H9 (cell line): ENCODE results near the gene PLEKHG3. TPM values are rescaled to one million over a fixed set of nuclear protein-coding genes. Genes with fewer than 3 reads are reported as not detected.

Experiments used
- DNase-seq: peaks from one replicate; pipeline ENCODE4 v3.0.0-alpha.2; 2017
- H2AFZ ChIP-seq: one replicate; pipeline ENCODE4 v1.6.1; 2013; ENCODE audit warnings: mild to moderate bottlenecking, low read length, control low read depth, moderate library complexity
- H2AK5ac ChIP-seq: 2 replicates; pipeline ENCODE4 v1.6.1; 2013; ENCODE audit warnings: low read length, control low read depth, mixed read lengths; ENCODE audit not compliant: insufficient read length
- H2BK120ac ChIP-seq: one replicate; pipeline ENCODE4 v1.6.1; 2013; ENCODE audit warnings: low read depth, mild to moderate bottlenecking, low read length, control low read depth, inconsistent platforms; ENCODE audit not compliant: poor library complexity, severe bottlenecking
- H2BK12ac ChIP-seq: 2 replicates; pipeline ENCODE4 v1.6.1; 2013; ENCODE audit warnings: low read length, control low read depth, mixed read lengths, low read depth; ENCODE audit not compliant: insufficient read length
- H2BK15ac ChIP-seq: 2 replicates; pipeline ENCODE4 v1.6.1; 2013; ENCODE audit warnings: low read depth, low read length, control low read depth
- H2BK20ac ChIP-seq: one replicate; pipeline ENCODE4 v1.6.1; 2013; ENCODE audit warnings: low read depth, mild to moderate bottlenecking, low read length, control low read depth, inconsistent platforms; ENCODE audit not compliant: poor library complexity, severe bottlenecking
- H2BK5ac ChIP-seq: 2 replicates; pipeline ENCODE4 v1.6.1; 2013; ENCODE audit warnings: low read length, control low read depth, mixed read lengths; ENCODE audit not compliant: insufficient read length
- H3K14ac ChIP-seq: 2 replicates; pipeline ENCODE4 v1.6.1; 2013; ENCODE audit warnings: low read length, control low read depth; ENCODE audit not compliant: insufficient read depth
- H3K18ac ChIP-seq: 2 replicates; pipeline ENCODE4 v1.6.1; 2013; ENCODE audit warnings: low read depth, mild to moderate bottlenecking, mixed read lengths, low read length, control low read depth; ENCODE audit not compliant: insufficient read length
- H3K23ac ChIP-seq: 2 replicates; pipeline ENCODE4 v1.6.1; 2013; ENCODE audit warnings: low read length, control low read depth, mixed read lengths, low read depth; ENCODE audit not compliant: insufficient read length
- H3K23me2 ChIP-seq: 2 replicates; pipeline ENCODE4 v1.6.1; 2013; ENCODE audit warnings: low read depth, mild to moderate bottlenecking, mixed read lengths, low read length, control low read depth; ENCODE audit not compliant: insufficient read length, poor library complexity, severe bottlenecking
- H3K27ac ChIP-seq: 2 replicates; pipeline ENCODE4 v1.5.1; 2013; ENCODE audit warnings: low read length, control low read depth, mixed read lengths, low read depth; ENCODE audit not compliant: insufficient read length
- H3K27me3 ChIP-seq: 2 replicates; pipeline ENCODE4 v1.6.1; 2013; ENCODE audit warnings: low read length, control low read depth, inconsistent platforms; ENCODE audit not compliant: insufficient read depth
- H3K4ac ChIP-seq: 2 replicates; pipeline ENCODE4 v1.6.1; 2013; ENCODE audit warnings: low read depth, mild to moderate bottlenecking, control low read depth, inconsistent platforms, low read length, moderate library complexity
- H3K4me1 ChIP-seq: 2 replicates; pipeline ENCODE4 v1.6.1; 2013; ENCODE audit warnings: low read length, control low read depth, inconsistent platforms; ENCODE audit not compliant: insufficient read depth
- H3K4me2 ChIP-seq: 2 replicates; pipeline ENCODE4 v1.6.1; 2013; ENCODE audit warnings: low read length, control low read depth, mixed read lengths; ENCODE audit not compliant: insufficient read length, insufficient read depth
- H3K56ac ChIP-seq: 2 replicates; pipeline ENCODE4 v1.6.1; 2013; ENCODE audit warnings: low read depth, mild to moderate bottlenecking, mixed read lengths, low read length, control low read depth; ENCODE audit not compliant: insufficient read length
- H3K79me1 ChIP-seq: 2 replicates; pipeline ENCODE4 v1.6.1; 2013; ENCODE audit warnings: low read depth, mild to moderate bottlenecking, moderate library complexity, low read length, control low read depth, inconsistent platforms; ENCODE audit not compliant: insufficient read depth, poor library complexity, severe bottlenecking
- H3K79me2 ChIP-seq: 2 replicates; pipeline ENCODE4 v1.6.1; 2013; ENCODE audit warnings: low read length, control low read depth, inconsistent platforms; ENCODE audit not compliant: insufficient read depth
- H3K9ac ChIP-seq: 2 replicates; pipeline ENCODE4 v1.6.1; 2013; ENCODE audit warnings: low read length, control low read depth, mixed read lengths; ENCODE audit not compliant: insufficient read length; ENCODE audit errors: extremely low read depth
- H3K9me3 ChIP-seq: one replicate; pipeline ENCODE4 v1.6.1; 2013; ENCODE audit warnings: low read depth, low read length, inconsistent platforms; ENCODE audit not compliant: control insufficient read depth
- H3T11ph ChIP-seq: one replicate; pipeline ENCODE4 v1.6.1; 2013; ENCODE audit warnings: mild to moderate bottlenecking, low read length, control low read depth, inconsistent platforms
- H4K20me1 ChIP-seq: one replicate; pipeline ENCODE4 v1.6.1; 2013; ENCODE audit not compliant: control insufficient read depth, insufficient read length, insufficient read depth
- H4K5ac ChIP-seq: 2 replicates; pipeline ENCODE4 v1.6.1; 2013; ENCODE audit warnings: low read depth, mild to moderate bottlenecking, mixed read lengths, low read length, control low read depth; ENCODE audit not compliant: insufficient read length
- H4K8ac ChIP-seq: replicated peaks from 2 replicates; pipeline ENCODE4 v1.6.1; 2013; ENCODE audit warnings: low read length, control low read depth, mixed read lengths, low read depth; ENCODE audit not compliant: insufficient read length
- H4K91ac ChIP-seq: 2 replicates; pipeline ENCODE4 v1.6.1; 2013; ENCODE audit warnings: low read depth, mild to moderate bottlenecking, moderate library complexity, mixed read lengths, low read length, control low read depth; ENCODE audit not compliant: insufficient read length
- H3K27ac Mint-ChIP-seq, 3 experiments: 2 replicates in 2 of 3; 3 replicates in 1 of 3; pipeline ENCODE4 v1.8.0; 2020 to 2021; ENCODE audit warnings: mixed read lengths in 3 of 3, mild to moderate bottlenecking in 1 of 3, moderate library complexity in 1 of 3
- H3K27me3 Mint-ChIP-seq: 2 replicates; pipeline ENCODE4 v1.8.0; 2021; ENCODE audit warnings: low read depth, mild to moderate bottlenecking, moderate library complexity, mixed read lengths
- H3K36me3 Mint-ChIP-seq, 3 experiments: 2 replicates in 2 of 3; 3 replicates in 1 of 3; pipeline ENCODE4 v1.8.0; 2020 to 2021; ENCODE audit warnings: low read depth in 3 of 3, mixed read lengths in 3 of 3; ENCODE audit not compliant: insufficient read depth in 1 of 3
- H3K4me1 Mint-ChIP-seq, 2 experiments: 2 replicates each; pipeline ENCODE4 v1.8.0; 2020; ENCODE audit warnings: mixed read lengths in 2 of 2
- H3K4me3 Mint-ChIP-seq, 2 experiments: 2 replicates in 1 of 2; 3 replicates in 1 of 2; pipeline ENCODE4 v1.8.0; 2020 to 2021; ENCODE audit warnings: mild to moderate bottlenecking in 2 of 2, mixed read lengths in 2 of 2, moderate library complexity in 1 of 2
- H3K9me3 Mint-ChIP-seq, 2 experiments: 2 replicates in 1 of 2; 3 replicates in 1 of 2; pipeline ENCODE4 v1.8.0; 2020; ENCODE audit warnings: mild to moderate bottlenecking in 2 of 2, mixed read lengths in 2 of 2, moderate library complexity in 1 of 2
- CTCF ChIP-seq: fragments of 200-600 bp; sonication (generic); conservative IDR thresholded peaks from 3 replicates; pipeline ENCODE4 v1.8.0; 2021; ENCODE audit warnings: antibody characterized with exemption, mild to moderate bottlenecking
- WGBS: extraction: QIAGEN DNeasy Blood & Tissue Kit; methylation state at CpG from one replicate; pipeline ENCODE4 v1.1.7; 2013; ENCODE audit warnings: missing lambda C conversion rate, low lambda C conversion rate, mixed read lengths; ENCODE audit not compliant: insufficient read length; ENCODE audit errors: extremely low coverage; 5-methylcytosine and 5-hydroxymethylcytosine counted together
- total RNA-seq: library from RNA; stranded (reverse); gene quantifications from 2 replicates; pipeline ENCODE4 v1.2.1, GENCODE V29; 2021

Gene PLEKHG3
- total RNA-seq, 1 experiment from 2014 or later, result 48.5 TPM

DNA sequence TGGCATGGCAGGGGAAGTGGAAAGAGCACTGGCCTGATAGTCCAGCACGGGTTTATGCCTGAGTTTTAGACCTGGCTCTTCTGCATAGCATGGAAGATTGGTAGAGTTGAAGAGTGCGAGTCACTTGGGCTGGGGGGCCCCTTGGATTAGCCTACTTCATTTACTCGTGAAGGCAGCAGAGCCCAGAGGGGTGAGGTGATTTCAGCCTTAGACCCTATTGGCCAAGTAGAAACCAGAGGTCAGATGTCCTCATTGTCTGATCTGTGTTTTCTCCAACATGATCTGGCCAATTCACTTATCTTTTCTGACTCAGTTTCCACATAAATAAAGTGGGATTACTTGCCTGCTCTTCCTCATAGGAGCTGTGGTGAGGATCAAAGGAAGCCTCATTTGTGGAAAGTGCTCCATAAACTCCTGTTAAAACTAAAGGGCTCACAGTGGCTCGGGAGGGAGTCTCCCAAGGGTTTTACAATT, 1.9 kb downstream of the PLEKHG3 start:
- peak overlapping the region; percentile 77 to 87 for H3K4me3 Mint-ChIP-seq
- DNase-seq, result no peak
- no peak overlapping the region for H4K91ac ChIP-seq
- H3K36me3 Mint-ChIP-seq, result peaks cover 4 to 11% (median 9%) of the 10 kb centered on the region in 3 experiments; a peak in 6 of 7 replicates
- H3K56ac ChIP-seq, result no peak overlapping the region
- no peak overlapping the region for H4K8ac ChIP-seq
- H2BK20ac ChIP-seq, result no peak overlapping the region
- H4K5ac ChIP-seq, result no peak overlapping the region
- H3K27ac Mint-ChIP-seq, result peak overlapping the region in 1 of 3 experiments; percentile 78; a peak in 2 of 7 replicates
- no peak overlapping the region for H2BK5ac ChIP-seq
- H3K23me2 ChIP-seq, result peaks cover 36% of the 10 kb centered on the region
- no peak for TF ChIP-seq CTCF
- no peak overlapping the region for H2BK12ac ChIP-seq
- peaks cover 5% of the 10 kb centered on the region; the same call in 1 of the 2 replicates for H3K27me3 Mint-ChIP-seq
- no peak overlapping the region for H3K23ac ChIP-seq
- H3K9me3 ChIP-seq, result no peaks in the 10 kb centered on the region
- WGBS, result no CpG with 5 or more reads among the region's 4 CpGs
- H2AFZ ChIP-seq, result no peak overlapping the region
- H2BK120ac ChIP-seq, result no peak overlapping the region
- peaks cover 18% of the 10 kb centered on the region for H3K4me1 ChIP-seq
- H3K4me1 Mint-ChIP-seq, result peaks cover 76 to 78% of the 10 kb centered on the region in 2 experiments
- no peak overlapping the region for H3T11ph ChIP-seq
- H3K27ac ChIP-seq, result no peak overlapping the region
- no peak overlapping the region for H3K18ac ChIP-seq
- no peak overlapping the region for H3K14ac ChIP-seq
- no peaks in the 10 kb centered on the region for H3K79me1 ChIP-seq
- H2AK5ac ChIP-seq, result no peak overlapping the region
- peak overlapping the region; percentile 93 for H3K4me2 ChIP-seq
- no peak overlapping the region for H2BK15ac ChIP-seq
- H4K20me1 ChIP-seq, result no peaks in the 10 kb centered on the region
- no peak overlapping the region for H3K4ac ChIP-seq
- no peaks in the 10 kb centered on the region for H3K27me3 ChIP-seq
- peaks cover 18% of the 10 kb centered on the region; the same call in 1 of the 2 replicates for H3K79me2 ChIP-seq
- no peaks in the 10 kb centered on the region; a peak in 1 of 5 replicates for H3K9me3 Mint-ChIP-seq
- H3K9ac ChIP-seq, result no peak overlapping the region
